AG09309 (cell line): Measurements from ENCODE around the gene STARD3NL.
"Not testable (repeated sequence)": the region's sequence is repeated elsewhere in the genome, so short reads cannot be mapped to it uniquely, and the experiment has no call there.

ENCODE experiments used
- DNase-seq: peaks from one replicate; pipeline ENCODE4 v3.0.0-alpha.2; 2010; ENCODE audit warnings: low read depth
- H3K4me3 ChIP-seq: 2 replicates; pipeline ENCODE4 v1.5.1; 2011; ENCODE audit warnings: mild to moderate bottlenecking, low read depth, low read length, moderate library complexity; ENCODE audit not compliant: control insufficient read depth
- TF ChIP-seq, protein P1 (sequence below): IDR thresholded peaks from 2 replicates; pipeline ENCODE4 v1.5.1; 2011; ENCODE audit warnings: mild to moderate bottlenecking, low read depth, low read length, inconsistent platforms; ENCODE audit not compliant: insufficient read depth, control insufficient read depth; ENCODE audit errors: missing control alignments

Gene STARD3NL

GRCh38 chr7:38168890-38169570, 9.0 kb upstream of the STARD3NL start:
- DNase-seq = no peak
- no peak overlapping the region for H3K4me3 ChIP-seq
- TF ChIP-seq, protein P1, sequence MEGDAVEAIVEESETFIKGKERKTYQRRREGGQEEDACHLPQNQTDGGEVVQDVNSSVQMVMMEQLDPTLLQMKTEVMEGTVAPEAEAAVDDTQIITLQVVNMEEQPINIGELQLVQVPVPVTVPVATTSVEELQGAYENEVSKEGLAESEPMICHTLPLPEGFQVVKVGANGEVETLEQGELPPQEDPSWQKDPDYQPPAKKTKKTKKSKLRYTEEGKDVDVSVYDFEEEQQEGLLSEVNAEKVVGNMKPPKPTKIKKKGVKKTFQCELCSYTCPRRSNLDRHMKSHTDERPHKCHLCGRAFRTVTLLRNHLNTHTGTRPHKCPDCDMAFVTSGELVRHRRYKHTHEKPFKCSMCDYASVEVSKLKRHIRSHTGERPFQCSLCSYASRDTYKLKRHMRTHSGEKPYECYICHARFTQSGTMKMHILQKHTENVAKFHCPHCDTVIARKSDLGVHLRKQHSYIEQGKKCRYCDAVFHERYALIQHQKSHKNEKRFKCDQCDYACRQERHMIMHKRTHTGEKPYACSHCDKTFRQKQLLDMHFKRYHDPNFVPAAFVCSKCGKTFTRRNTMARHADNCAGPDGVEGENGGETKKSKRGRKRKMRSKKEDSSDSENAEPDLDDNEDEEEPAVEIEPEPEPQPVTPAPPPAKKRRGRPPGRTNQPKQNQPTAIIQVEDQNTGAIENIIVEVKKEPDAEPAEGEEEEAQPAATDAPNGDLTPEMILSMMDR = no peak

DNA sequence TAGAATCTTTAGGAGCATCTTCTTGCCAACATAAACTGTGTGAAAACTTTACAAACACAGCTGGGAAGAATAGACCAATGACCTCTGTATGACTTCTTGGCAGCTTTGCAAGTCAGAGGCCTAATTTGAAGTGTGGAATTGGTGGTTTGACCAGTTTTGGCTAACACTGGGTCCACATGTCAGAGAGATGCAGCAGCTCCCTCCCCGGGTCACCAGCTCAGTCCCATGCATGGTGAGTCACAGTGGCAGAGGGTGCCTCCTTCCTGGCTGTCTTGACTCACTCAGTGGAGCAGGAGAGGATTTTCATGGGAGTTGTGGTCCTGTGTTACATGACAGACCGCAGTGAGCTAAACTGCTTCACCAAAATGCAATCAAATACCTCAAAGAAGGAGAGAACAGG, 8.2 kb upstream of the STARD3NL start:
- peak; percentile 76 for DNase-seq
- TF ChIP-seq, protein P1 = no peak
- H3K4me3 ChIP-seq = no peak overlapping the region

DNA sequence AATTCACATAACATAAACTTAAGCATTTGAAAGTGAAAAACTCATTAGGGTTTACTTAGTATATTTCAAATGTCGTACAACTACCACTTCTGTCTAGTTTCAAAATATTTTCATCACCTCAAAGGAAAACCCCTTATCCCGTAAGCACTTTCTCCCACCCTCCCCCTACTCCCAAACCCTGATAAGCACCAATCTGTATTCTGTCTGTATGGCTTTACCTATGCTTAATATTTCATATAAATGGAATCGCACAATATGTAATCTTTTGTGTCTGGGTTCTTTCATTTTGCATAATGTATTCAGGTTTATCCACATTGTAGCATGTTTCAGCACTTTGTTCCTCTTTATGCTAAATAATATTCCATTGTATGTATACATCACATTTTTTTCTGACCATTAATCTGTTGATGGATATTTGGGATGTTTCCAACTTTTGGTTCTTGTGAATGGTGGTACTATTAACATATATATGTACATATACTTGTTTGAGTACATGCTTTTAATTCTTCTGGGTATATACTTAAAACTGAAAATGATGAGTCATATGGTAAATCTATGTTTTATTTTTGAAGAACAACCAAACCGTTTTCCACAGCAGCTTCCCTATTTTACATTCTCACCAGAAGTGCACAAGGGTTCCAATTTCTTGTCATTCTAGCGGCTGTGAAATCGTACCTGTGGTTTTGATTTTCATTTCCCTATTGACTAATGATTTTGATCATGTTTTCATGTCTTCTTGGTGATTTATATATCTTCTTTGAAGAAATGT, 6.2 kb upstream of the STARD3NL start:
- no peak for DNase-seq
- TF ChIP-seq, protein P1 = no peak
- H3K4me3 ChIP-seq = no peak overlapping the region

DNA sequence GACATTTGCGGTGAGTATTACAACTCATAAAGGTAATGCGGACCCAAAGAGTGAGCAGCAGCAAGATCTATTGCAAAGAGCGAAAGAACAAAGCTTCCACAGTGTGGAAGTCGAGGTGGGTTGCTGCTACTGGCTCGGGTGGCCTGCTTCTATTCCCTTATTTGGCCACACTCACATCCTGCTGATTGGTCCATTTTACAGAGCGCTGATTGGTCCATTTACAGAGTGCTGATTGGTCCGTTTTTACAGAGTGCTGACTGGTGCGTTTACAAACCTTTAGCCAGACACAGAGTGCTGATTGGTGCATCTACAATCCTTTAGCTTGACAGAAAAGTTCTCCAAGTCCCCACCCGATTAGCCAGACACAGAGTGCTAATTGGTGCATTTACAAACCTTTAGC, 2.5 kb upstream of the STARD3NL start:
- DNase-seq, H3K4me3 ChIP-seq: not testable (repeated sequence)

DNA sequence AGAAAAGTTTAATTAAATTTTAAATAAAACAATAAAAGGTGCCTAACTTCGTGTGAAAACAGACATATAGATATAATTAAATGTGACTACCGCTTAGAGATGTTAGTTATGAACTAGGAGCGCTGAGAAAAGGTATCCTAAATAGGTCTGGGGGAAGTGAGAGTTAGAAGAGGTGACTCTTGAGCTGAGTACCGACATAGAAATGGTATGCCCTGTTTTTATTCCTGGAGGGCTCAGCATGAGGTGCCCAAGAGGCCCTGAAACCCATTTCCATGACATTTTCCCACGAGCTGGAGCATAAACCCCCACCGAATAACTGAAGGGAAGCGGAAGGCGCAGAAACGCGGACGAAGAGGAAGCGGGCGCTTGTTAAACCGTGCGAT, 433 bp upstream of the STARD3NL start:
- DNase-seq = no peak
- H3K4me3 ChIP-seq = peak overlapping the region; percentile 95
- TF ChIP-seq, protein P1 = no peak

- H3K4me3 ChIP-seq = peak overlapping the region; percentile 95
- TF ChIP-seq, protein P1 = no peak
- DNase-seq = no peak
Measured at GRCh38 chr7:38178695-38179344, 775 bp downstream of the STARD3NL start.

DNA sequence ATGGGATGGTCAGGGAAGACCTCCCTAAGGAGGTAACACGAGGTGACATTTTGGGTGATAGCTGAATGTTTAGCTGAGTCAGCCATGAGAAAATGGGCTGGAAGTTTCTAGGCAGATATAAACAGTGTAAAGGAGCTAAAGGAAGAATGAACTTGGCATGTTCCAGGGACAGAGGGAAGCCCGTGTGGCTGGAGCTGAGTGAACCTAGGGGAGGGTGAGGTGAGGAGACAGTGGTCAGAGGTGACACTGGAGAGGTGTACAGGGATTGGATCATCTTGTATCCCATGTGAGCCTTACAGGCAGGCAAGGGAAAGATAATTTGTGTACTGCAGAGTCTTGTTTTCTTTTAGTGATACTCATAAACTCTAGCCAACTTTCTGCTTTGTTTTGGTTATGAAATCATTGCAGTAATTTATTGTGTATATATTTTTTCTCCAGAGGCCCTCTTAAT, 1.8 kb downstream of the STARD3NL start:
- TF ChIP-seq, protein P1 = no peak
- no peak for DNase-seq
- H3K4me3 ChIP-seq = no peak overlapping the region
